Measurements from ENCODE around the gene LEO1.

- TF ChIP-seq, protein P1, sequence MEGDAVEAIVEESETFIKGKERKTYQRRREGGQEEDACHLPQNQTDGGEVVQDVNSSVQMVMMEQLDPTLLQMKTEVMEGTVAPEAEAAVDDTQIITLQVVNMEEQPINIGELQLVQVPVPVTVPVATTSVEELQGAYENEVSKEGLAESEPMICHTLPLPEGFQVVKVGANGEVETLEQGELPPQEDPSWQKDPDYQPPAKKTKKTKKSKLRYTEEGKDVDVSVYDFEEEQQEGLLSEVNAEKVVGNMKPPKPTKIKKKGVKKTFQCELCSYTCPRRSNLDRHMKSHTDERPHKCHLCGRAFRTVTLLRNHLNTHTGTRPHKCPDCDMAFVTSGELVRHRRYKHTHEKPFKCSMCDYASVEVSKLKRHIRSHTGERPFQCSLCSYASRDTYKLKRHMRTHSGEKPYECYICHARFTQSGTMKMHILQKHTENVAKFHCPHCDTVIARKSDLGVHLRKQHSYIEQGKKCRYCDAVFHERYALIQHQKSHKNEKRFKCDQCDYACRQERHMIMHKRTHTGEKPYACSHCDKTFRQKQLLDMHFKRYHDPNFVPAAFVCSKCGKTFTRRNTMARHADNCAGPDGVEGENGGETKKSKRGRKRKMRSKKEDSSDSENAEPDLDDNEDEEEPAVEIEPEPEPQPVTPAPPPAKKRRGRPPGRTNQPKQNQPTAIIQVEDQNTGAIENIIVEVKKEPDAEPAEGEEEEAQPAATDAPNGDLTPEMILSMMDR (IDR thresholded peaks at IDR 0.05) = no peak
- no peak for TF ChIP-seq POLR2A (IDR thresholded peaks at IDR 0.05)
Measured at GRCh38 chr15:51967583-51967982, 4.0 kb downstream of the LEO1 start.

Data from tibial nerve (tissue), 3 donors.